ENCODE measurements around the gene METRN. TPM values are rescaled to one million over a fixed set of nuclear protein-coding genes. Genes with fewer than 3 reads are reported as not detected.

Gene METRN
- polyA plus RNA-seq, 1 of the 3 experiments (the other 2 are of a cell fraction), result 59.7 TPM

DNA sequence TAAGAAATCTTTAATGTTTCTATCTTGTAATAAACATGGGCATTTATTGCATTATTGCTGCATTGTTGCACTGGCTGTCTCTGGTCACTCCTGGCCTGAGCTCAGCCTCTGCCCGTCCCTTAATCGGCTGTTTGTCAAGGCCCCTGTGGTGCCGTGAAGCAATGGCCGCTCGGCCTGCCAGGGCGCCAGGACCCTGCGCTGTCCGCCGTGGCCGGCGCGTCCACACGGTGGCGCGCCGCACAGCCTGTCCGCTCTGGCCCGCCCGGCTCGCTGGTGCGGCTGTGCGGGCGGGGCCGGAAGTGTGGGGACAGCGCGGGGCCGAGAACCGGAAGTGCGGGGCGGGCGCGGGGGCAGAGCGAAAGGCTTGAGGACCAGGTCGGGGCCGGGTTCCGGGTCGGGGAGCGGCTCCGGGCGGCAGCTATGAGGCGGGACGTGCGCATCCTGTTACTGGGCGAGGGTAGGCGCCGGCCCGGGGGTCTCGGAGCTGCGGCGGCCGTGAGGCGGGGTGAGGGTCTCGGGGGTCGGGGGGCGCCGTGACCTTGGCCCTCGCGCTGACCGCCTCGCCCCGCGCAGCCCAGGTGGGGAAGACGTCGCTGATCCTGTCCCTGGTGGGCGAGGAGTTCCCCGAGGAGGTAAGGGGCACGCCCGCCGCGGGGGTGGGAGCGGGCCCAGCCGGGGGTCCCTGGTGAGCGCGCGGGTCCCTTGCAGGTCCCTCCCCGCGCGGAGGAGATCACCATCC, 47.0 kb upstream of the METRN start, which contains the start of gene RHOT2 (continued):
- TF ChIP-seq, protein P1, sequence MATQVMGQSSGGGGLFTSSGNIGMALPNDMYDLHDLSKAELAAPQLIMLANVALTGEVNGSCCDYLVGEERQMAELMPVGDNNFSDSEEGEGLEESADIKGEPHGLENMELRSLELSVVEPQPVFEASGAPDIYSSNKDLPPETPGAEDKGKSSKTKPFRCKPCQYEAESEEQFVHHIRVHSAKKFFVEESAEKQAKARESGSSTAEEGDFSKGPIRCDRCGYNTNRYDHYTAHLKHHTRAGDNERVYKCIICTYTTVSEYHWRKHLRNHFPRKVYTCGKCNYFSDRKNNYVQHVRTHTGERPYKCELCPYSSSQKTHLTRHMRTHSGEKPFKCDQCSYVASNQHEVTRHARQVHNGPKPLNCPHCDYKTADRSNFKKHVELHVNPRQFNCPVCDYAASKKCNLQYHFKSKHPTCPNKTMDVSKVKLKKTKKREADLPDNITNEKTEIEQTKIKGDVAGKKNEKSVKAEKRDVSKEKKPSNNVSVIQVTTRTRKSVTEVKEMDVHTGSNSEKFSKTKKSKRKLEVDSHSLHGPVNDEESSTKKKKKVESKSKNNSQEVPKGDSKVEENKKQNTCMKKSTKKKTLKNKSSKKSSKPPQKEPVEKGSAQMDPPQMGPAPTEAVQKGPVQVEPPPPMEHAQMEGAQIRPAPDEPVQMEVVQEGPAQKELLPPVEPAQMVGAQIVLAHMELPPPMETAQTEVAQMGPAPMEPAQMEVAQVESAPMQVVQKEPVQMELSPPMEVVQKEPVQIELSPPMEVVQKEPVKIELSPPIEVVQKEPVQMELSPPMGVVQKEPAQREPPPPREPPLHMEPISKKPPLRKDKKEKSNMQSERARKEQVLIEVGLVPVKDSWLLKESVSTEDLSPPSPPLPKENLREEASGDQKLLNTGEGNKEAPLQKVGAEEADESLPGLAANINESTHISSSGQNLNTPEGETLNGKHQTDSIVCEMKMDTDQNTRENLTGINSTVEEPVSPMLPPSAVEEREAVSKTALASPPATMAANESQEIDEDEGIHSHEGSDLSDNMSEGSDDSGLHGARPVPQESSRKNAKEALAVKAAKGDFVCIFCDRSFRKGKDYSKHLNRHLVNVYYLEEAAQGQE (IDR thresholded peaks at IDR 0.05; ENCODE audit: low read depth, low read length), result peak; percentile 74
- peak; percentile 44; the same call in 1 of the 2 replicates for TF ChIP-seq RAD21 (IDR thresholded peaks at IDR 0.05; ENCODE audit: low read length)
- TF ChIP-seq MXI1 (IDR thresholded peaks at IDR 0.05; ENCODE audit: low read depth, low read length), result peak; percentile 76; the same call in 1 of the 2 replicates

DNA sequence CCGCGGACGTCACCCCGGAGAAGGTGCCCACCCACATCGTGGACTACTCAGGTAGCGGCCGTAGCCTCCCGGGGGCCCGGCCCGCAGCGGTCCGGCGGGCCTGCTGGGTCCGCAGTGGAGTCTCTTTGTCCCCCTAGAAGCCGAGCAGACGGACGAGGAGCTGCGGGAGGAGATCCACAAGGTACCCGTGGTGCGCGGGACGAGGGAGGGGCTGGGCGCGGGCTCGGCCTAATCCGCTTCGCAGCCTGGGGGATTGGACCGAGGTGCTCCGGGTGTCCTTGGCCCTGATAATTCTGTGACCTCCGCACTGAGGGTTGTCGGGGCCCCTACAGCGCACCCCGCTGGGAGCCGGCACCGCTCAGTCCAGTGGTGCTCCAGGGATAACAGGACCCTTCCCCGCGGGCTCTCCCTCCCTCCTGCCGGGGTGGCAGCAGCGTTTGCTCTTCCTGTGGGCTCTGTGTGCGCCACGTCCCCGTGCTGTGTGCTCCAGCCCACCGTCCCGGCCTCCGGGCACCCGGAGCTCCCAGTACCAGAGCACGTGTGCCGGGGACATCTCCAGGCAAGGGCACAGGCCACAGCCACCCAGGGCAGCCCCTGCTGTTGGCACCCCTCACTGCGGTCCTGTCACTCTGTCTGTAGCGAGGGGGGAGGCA, 46.3 kb upstream of the METRN start:
- CTCF ChIA-PET, result interaction anchor here (1.2 to 6.3 kb wide), 13 partner anchors 7 to 277 kb away, joined by 4 to 69 read pairs (median 8); partner anchors contain the start of genes JMJD8, RHBDL1 and WDR90
- POLR2A ChIA-PET, result interaction anchor here (0.9 to 1.0 kb wide), 2 partner anchors 11 to 16 kb away, joined by 3 to 4 read pairs; partner anchors contain the start of gene JMJD8

More for the DNA sequence above, 46.3 kb upstream of the METRN start:
- H3K9me3 ChIP-seq, result no peaks in the 10 kb centered on the region
- H3K27ac ChIP-seq (ENCODE audit: low read depth in 2 of 2, low read length in 1 of 2), result peak overlapping the region; percentile 56 to 75; a peak in 3 of 4 replicates
- peak; percentile 51 for DNase-seq
- 0 out of 2 replicates have a peak, but pooled peaks cover 6% of the 10 kb centered on the region for H4K20me1 ChIP-seq (ENCODE audit: insufficient read depth)
- no peaks in the 10 kb centered on the region for H3F3A ChIP-seq (replicated peaks; ENCODE audit: insufficient read depth)
- peaks cover 5 to 45% of the 10 kb centered on the region in 2 experiments for H3K36me3 ChIP-seq (replicated peaks in 1 of 2; ENCODE audit: control insufficient read depth in 1 of 2, insufficient read depth in 2 of 2, low read length in 1 of 2)
- no peaks in the 10 kb centered on the region for H3K27me3 ChIP-seq (ENCODE audit: insufficient read depth)
- no peaks in the 10 kb centered on the region for H3K9me2 ChIP-seq
- 40% methylated on average over 1 of the region's 50 CpGs for WGBS (ENCODE audit: low lambda C conversion rate)
- peaks cover 0 to 15% of the 10 kb centered on the region in 2 experiments; a peak in 1 of 4 replicates for H3K4me1 ChIP-seq (ENCODE audit: control insufficient read depth in 1 of 2, insufficient read depth in 2 of 2, low read depth in 1 of 2, low read length in 1 of 2)
- H2AFZ ChIP-seq (ENCODE audit: low read depth), result no peak overlapping the region
- peak overlapping the region; percentile 96 for H3K4me2 ChIP-seq
- peaks cover 25% of the 10 kb centered on the region for H3K79me2 ChIP-seq (ENCODE audit: insufficient read depth)
- H3K4me3 ChIP-seq (ENCODE audit: low read depth in 2 of 2, low read length in 1 of 2), result peak overlapping the region; percentile 88 to 93
- TF ChIP-seq USF1 (IDR thresholded peaks at IDR 0.05; ENCODE audit: borderline replicate concordance, low read depth), result no peak
- TF ChIP-seq, protein P2, sequence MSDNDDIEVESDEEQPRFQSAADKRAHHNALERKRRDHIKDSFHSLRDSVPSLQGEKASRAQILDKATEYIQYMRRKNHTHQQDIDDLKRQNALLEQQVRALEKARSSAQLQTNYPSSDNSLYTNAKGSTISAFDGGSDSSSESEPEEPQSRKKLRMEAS (IDR thresholded peaks at IDR 0.05; ENCODE audit: low read depth), result peak; percentile 38; the same call in 1 of the 2 replicates
- no peak for TF ChIP-seq FOXJ3 (CRISPR knock-in tag; IDR thresholded peaks at IDR 0.05)
- no peak for TF ChIP-seq GABPA (IDR thresholded peaks at IDR 0.05; ENCODE audit: low read depth)
- peak overlapping the region; percentile 88 for H3K9ac ChIP-seq
